HG03460 (cell line): Measurements from ENCODE around the gene GREB1L.

ENCODE experiments used
- ATAC-seq: cut with Tn5 transposase; IDR thresholded peaks from one replicate; pipeline ENCODE4 v1.9.1; 2021; ENCODE audit not compliant: unreplicated experiment

Gene GREB1L

DNA sequence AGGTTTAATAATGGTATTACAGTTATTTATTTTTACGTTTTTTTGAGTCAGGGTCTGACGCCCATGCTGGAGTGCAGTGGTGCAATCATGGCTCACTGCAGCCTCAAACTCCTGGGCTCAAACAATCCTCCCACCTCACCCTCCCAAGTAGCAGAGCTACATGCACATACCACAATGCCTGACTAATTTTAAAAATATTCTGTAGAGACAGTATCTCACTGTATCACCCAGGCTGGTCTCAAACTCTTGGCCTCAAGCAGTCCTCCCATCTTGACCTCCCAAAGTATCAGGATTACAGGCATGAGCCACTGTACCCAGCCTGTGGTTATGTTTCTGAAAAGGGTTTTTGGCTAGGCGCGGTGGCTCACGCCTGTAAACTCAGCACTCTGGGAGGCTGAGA lies 237.7 kb downstream of the GREB1L start:
- no peak for ATAC-seq

DNA sequence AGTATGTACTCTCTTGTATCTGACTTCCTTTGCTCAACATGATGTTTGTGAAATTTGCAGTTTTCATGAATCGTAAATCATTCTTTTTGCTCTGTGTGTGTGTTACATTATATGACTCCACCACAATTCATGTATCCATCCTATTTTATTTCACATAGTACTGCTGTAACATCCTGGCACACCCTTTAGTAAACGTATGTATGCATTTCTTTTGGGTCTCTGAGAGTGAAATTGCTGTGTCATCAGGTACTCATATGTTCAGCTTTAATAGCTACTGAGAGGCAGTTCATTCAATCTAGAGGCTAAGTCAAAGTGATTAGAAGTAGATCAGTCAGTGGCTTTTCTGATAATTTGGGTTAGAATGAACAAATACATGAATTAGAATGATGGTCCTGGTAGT lies 239.7 kb downstream of the GREB1L start:
- no peak for ATAC-seq

DNA sequence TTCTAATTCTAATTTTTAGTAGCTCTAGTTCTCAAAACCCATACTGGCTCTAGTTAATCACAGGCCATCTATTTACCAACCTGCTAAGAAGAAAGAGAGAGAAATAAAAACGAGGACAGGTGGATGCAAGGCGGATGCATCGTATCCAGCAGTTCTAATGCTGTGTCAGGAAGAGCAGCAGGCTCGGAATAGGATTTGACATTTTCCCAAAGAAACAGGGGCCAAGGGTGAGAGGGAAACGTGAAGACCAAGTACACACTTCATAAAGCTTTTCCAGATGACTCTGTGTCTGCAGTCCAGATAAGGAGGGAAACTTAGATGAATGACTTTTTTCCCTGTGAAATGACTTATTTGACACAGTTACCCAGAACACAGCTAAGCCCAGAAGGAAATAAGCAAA lies 241.0 kb downstream of the GREB1L start:
- no peak for ATAC-seq

DNA sequence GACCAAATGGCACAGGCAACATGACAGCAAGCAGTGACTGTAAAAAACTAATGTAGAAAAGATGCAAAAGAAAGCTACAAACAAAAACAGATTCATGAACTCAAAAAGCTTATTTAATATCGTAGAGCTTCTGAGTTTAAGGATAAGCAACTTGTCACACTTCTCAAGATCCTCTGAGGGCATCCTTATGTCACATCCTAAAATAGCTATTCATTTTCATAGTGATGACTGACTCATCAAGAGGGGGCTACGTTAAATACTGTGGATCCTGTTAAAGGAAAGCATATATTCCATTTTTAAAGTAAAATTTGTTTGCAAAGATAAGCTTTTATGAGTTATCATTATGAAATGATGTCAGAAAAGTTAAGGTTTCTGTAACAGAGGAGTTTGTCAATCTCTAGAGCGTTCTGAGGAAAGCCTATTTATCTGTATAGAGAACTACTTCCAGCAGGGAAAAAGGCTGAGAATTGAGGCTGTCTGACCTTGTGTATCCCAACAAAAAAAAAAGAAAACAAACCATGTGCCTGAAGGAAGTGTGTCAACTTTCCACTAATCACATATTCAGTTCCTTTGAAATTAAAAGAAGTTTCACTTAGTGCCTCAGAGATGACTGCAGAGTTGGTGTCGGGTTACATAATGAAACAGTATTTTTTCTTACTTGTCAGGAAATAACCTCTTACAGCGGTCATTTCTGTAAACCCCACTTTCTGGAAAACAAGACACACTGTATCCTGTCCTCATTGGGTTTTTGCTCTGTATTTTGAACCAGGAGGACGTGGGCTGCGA lies 243.0 kb downstream of the GREB1L start:
- no peak for ATAC-seq

DNA sequence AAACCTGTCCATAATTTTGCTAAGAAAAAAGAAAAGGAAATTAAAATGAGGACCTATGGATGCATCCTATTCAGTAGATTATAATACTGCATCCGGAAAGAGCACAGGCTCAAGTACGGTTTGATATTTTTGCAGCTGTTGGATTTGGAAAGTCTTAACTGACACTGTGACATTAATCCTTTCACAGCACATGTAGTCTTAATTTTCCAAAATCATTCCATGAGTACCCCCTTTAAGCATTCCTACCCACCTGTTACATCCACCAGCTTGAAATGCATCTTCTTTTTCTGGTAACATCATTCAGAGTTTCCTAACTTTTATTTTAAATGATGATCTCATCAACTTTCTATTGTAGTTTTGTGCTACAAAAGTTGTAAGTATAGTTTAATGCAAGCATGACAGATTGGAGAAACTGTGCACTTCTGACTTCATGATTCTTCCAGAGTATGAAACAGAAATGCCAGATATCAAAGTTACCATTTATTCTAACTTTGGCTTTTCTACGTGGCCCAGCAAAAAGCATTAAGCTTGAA lies 244.9 kb downstream of the GREB1L start:
- ATAC-seq: no peak

DNA sequence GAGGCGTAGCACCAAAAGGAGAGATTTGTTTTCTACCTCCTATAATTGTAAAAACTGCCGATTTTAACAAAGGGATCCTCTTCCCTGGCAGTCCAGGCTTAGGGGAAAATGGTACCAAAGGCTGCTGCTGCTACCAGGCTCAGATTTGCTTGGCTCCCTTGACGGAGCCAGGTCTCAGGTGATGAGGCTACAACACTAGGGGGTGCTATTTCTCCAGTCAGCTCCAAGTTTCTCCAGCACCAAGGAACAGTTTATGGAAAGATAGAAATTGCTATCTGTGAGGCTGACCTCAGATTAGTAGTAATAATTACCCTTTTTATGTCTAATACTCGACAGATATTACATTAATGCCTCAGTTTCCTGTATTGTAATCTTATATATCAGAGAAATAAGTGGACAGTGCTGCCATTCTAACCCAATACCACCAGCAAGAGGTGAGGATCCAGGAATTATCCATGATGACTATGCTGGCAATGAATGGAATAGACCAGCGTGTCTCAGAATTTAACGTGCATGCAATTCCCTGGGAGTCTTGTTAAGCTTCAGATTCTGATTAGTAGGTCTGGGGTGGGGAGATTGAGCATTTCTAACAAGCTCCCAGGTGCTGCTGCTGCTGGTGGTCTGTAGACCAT lies 247.2 kb downstream of the GREB1L start:
- ATAC-seq: peak; percentile 61

DNA sequence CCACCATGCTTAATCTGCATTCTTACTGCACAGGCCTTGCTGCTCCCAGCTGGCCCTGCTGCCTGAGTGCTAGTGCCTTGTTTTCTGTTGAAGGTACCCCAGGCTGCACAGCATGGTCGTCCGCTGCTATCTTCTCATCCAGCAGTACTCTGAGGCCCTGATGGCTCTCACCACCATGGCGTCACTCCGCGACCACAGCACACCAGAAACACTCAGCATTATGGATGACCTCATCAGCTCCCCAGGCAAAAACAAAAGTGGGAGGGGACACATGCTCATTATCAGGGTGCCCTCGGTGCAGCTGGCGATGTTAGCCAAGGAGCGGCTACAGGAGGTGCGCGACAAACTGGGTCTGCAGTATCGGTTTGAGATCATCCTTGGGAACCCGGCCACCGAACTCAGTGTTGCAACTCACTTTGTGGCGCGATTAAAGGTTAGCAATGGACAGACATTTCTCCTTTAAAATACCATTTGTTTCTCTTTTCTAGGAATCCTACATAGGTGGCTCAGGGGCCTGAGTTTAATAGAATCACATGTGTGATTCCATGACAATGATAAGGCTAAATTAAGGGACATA lies 248.0 kb downstream of the GREB1L start:
- ATAC-seq: no peak

DNA sequence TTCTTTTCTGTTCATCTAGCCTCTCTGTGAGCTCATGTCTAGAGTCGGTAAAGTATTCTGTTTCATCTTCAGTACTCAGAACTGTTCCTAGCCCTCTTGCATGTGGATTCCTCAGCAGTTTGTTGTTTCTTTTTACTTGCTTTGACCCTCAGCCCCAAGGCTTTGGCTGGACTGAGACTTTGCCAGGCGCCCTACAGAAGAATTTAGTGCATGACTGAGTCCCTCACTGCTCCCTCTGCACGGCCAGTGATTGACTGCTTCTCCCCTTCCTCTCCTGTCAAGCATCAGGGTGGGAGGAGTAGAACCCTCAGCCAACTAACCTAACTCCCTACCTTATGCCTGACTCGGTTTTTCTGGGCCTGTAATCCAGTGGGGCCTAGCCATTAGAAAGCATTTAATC lies 248.7 kb downstream of the GREB1L start:
- ATAC-seq: no peak

DNA sequence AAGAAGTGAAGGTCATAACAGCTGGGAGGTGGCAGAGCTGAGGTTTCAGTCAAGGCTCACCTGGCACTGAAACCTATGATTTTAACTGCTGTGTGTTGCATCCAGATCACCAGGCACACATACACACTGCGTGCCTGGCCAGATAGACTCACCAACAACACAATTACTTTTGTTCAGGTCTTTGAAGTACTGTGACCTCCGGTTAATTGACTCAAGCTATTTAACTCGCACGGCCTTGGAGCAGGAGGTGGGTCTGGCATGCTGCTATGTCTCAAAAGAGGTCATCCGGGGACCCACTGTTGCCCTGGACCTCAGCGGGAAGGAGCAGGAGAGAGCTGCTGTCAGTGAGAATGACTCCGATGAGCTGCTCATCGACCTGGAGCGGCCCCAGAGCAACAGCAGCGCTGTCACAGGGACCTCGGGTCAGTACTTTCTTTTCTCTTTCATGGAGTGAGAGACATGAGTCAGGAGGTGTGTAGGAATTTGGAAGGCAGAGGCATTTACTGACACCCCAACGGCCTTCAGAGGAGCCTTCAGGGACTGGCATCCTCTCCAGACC lies 254.3 kb downstream of the GREB1L start:
- ATAC-seq: no peak

DNA sequence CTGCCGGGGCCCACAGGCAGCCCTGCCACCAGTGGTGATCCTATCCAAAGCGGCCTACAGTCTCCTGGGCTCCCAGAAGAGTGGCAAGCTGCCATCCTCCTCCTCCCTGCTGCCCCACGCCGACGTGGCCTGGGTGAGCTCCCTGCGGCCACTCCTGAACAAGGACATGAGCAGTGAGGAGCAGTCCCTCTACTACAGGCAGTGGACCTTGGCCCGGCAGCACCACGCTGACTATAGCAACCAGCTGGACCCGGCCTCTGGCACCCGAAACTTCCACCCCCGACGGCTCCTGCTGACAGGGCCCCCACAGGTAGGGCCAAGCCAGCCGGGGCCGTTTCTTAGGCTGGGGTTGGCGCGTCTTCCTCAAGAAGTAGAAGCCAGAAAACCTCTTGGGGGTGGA lies 258.0 kb downstream of the GREB1L start:
- no peak for ATAC-seq

DNA sequence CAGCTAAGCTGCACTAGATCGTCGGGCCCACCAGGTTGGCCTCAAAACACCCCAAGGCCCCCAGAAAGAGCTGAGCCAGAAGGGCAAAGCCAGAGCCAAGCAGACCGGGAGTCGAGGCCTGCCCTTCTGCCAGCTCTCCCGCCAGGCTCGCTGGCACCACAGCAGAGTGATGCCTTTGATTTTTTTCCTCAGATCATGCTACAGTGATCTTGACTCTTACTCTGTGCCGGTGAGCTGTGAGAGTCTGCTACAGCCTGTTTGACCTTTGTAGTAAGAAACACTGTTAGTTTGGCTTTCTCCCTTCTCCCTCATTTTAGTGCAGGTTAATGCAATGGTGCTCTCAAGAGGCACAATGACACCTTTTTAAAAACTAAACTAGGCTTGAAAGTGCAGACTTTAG lies 260.6 kb downstream of the GREB1L start:
- no peak for ATAC-seq

DNA sequence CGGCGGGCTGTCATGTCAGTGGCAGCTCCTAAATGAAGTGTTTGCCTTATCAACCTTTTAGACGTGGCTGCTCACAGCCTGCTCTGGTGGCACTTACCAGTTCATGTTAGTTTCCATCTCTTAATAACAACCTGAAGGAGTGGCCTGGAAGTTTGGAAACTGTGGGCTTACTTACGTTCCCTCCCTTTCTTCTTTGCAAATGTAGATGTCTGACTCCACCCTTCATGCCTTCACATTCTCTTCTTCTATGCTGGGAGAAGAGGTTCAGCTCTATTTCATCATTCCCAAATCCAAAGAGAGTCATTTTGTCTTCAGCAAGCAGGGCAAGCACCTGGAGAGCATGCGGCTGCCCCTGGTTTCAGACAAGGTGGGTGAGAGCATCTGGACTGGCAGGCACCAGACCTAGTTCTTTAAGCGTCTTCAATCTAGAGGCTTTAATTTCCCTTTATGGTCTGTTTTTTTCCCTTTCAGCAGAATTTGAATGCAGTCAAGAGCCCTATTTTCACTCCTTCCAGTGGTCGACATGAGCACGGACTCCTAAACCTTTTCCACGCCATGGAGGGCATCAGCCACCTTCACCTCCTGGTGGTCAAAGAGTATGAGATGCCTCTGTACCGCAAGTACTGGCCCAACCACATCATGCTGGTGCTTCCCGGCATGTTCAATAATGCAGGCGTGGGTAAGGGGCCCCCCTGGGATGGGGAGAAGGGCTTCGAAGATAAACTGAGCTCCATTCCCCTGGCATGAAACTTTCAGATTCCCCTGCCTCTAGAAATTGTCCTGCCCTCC lies 266.1 kb downstream of the GREB1L start:
- no peak for ATAC-seq

DNA sequence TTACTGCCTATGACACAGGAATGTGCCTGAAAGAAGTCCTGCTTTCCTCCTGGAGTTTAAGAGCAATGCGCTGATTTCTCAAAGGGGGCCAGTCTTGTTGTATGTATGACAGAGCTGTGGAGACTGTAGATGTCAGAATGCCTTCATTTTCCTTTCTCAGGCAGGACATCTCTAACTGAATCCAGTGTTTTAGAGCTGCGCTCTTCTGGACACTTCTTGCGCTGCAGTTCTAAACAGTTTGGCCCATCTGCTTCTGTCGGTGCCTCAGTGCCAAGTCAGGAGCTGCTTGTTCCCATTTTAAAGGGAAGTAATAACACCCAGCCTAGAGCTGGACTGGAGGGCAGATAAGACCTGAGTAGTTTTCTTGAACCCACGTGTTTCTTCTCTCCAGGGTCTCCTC lies 267.0 kb downstream of the GREB1L start:
- no peak for ATAC-seq

DNA sequence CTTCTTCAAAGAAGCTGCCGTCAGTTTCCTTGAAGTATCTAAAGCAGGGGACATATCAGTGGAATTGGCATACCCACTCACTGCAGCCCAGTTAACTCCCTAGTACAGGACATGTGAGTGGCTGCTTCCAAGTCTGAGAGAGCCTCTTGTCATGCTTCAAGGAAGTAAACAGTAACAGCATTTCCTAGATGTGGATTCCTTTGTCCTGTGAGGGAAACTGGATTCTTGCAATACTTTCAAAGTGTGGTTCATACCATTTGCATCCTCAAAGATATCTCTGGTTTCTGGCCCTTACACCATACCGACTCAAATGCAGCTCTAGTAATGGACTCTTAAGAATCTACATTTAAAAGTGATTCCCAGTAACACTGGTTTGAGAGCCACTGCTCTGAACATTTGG lies 271.3 kb downstream of the GREB1L start:
- no peak for ATAC-seq

DNA sequence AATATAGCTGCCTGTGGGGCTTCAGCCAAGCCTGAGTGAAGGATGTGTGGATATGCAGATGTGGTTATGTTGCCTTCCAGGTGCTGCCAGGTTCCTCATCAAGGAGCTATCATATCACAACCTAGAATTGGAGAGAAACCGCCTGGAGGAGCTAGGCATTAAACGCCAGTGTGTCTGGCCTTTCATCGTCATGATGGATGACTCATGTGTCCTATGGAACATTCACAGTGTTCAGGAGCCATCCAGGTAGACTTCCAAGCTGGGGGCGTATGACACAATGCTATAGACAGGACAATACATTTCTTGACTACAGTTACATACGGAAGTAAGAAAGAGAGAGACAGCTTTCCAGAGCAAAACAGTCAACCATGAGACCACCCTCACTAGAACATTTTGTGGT lies 271.7 kb downstream of the GREB1L start:
- ATAC-seq: no peak

DNA sequence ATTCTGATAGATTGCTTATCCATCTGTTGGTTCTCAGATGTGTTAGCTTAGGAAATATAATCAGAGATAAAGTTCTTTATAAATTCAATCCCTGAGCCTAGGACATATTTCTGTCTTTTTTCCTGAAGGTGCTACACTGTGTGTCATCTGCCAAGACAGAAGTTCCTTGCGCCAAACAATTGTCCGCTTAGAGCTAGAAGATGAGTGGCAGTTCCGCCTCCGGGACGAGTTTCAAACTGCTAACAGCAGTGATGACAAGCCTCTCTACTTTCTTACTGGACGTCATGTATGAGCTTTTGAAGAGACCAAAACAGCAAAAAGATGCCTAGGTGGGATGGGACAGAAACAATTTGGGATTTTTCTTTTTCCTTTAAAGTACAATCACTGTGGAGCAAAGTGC lies 280.5 kb downstream of the GREB1L start:
- no peak for ATAC-seq

DNA sequence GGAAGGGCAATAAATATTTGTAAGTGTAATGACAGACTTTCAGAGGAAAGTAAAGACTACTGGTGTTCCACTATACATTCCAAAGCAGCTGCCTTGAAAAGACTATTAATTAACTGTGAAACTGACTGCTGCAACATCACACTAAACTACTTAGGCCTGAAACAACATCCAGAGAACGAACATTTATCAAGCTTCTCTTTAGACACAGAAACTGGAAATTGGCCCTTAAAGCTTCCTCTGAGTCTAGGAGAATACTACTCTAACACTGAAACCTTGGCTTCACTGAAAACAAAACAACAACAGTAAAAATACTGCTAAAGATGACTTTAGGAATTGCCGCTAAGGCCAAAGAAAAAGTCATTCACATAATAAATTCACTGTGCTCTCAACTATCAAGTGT lies 283.9 kb downstream of the GREB1L start:
- no peak for ATAC-seq

DNA sequence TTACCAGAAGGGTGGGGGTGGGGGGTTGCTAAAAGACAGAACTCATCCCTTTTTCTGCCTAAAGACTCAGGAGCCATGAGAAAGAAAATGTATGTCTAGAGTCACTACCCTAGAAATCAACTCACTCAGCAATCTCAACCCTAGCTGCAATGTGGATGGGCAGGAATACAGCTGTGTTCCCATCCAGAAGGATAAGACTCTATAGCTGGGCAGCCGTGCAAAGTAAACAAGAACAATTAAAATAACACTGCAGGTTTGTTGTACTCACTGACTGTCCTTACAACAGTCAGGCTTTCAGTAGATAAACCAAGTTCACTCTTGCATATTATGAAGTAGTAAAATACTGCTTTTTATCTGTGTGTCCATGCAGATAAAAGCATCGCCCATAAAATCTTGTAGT lies 284.4 kb downstream of the GREB1L start:
- no peak for ATAC-seq

DNA sequence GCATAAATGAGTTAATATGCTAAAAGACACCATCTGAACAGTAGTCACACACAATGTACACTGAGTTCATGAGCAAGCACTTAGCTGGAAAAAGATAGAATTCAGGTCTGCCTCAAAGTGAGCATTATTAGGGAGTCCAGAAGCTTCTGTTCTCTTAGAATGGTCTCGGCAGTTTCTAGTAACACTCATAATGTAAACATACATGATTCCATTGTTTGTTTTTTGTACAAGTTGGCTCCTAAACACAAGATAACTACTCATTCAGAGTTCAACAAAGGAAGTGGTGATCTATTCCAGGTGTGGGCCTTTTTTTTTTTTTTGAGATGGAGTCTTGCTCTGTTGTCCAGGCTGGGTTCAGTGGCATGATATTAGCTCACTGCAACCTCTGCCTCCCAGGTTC lies 292.3 kb downstream of the GREB1L start:
- no peak for ATAC-seq

DNA sequence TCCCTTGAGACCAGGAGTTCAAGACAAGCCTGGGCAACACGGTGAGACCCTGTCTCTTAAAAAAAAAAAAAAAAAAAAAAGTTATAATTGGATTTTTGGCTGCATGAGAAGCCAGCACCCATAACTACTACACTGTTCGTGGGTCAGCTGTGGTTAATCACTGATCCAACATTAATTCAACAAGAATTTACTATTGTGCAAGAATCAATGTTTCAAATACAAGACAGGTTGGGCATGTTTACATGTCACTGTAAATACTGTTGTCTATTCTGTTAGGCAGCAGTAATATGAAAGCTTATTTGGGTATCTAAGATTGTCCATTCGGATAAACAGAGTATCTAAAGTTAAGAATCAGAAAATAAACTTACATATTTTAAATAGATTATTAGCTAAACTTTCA lies 296.2 kb downstream of the GREB1L start:
- no peak for ATAC-seq

DNA sequence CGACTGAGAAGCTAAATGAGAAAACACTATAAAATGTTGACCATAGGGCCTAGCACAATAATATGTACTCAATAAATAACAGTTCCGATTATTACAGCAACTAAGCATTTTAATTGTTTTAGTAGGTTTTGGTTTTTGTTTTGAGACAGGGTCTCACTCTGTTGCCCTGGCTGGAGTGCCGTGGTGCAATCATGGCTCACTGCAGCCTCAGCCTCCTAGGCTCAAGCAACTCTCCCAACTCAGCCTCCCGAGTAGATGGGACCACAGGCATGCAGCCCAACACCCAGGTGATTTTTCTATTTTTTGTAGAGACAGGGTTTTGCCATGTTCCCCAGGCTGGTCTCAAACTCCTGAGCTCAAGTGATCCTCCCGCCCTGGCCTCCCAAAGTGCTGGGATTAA lies 304.4 kb downstream of the GREB1L start:
- no peak for ATAC-seq
